Tibial nerve (tissue), 4 donors: Measurements from ENCODE around the gene ACBD6. TPM values are rescaled to one million over a fixed set of nuclear protein-coding genes. Genes with fewer than 3 reads are reported as not detected.

ENCODE experiments used
- DNase-seq, 2 donors: peaks; one replicate each; pipeline ENCODE4 v3.0.0-alpha.2; 2019; ENCODE audit warnings: low spot score in 2 of 2
- H3K27ac ChIP-seq, 4 donors: fragments of 200-600 bp; sonication (generic) in 3 of 4; one replicate each; pipeline ENCODE4 v1.5.1; 2017 to 2019; ENCODE audit warnings: mild to moderate bottlenecking in 1 of 4
- H3K27me3 ChIP-seq, 2 donors: fragments of 200-600 bp; sonication (generic) in 1 of 2; one replicate each; pipeline versions ENCODE4 v1.5.1 to v1.6.0; 2017 to 2019
- H3K36me3 ChIP-seq, 3 donors: fragments of 200-600 bp; sonication (generic); one replicate each; pipeline ENCODE4 v1.5.1; 2018 to 2019
- H3K4me1 ChIP-seq, 4 donors: fragments of 200-600 bp; sonication (generic) in 3 of 4; one replicate each; pipeline ENCODE4 v1.5.1; 2017 to 2019
- H3K4me3 ChIP-seq, 4 donors: fragments of 200-600 bp; sonication (generic) in 3 of 4; one replicate each; pipeline ENCODE4 v1.5.1; 2017 to 2019; ENCODE audit warnings: mild to moderate bottlenecking in 1 of 4, moderate library complexity in 1 of 4
- H3K9me3 ChIP-seq, 4 donors: fragments of 200-600 bp; sonication (generic) in 3 of 4; one replicate each; pipeline ENCODE4 v1.5.1; 2017 to 2019
- CTCF ChIP-seq, 5 experiments: fragments of 200-600 bp in 3 of 5; fragments of 450-650 bp in 2 of 5; sonication (generic) in 3 of 5; IDR thresholded peaks; one replicate each; pipeline ENCODE4 v1.5.1; 2016 to 2019; ENCODE audit warnings: antibody characterized with exemption in 5 of 5, mild to moderate bottlenecking in 3 of 5, moderate library complexity in 2 of 5
- EP300 ChIP-seq, 2 donors: sonication (generic); formaldehyde crosslinking; IDR thresholded peaks; one replicate each; pipeline ENCODE4 v1.6.1; 2017; ENCODE audit warnings: antibody characterized with exemption in 2 of 2, mild to moderate bottlenecking in 1 of 2
- POLR2A ChIP-seq, 2 donors: fragments of 450-650 bp; IDR thresholded peaks; one replicate each; pipeline ENCODE4 v1.6.1; 2017; ENCODE audit warnings: antibody characterized with exemption in 2 of 2, mild to moderate bottlenecking in 2 of 2, moderate library complexity in 2 of 2
- WGBS, 2 donors: methylation state at CpG; one replicate each; pipeline ENCODE4 v1.1.5; 2018; 5-methylcytosine and 5-hydroxymethylcytosine counted together
- total RNA-seq, 4 donors: library from RNA; depleted of rRNA; stranded (reverse); fragments of >200 nt; gene quantifications; one replicate each; pipeline ENCODE4 v1.1.0, GENCODE V29; 2016

ACBD6 gene
- total RNA-seq, 4 donors from 2014 or later = 55.7 to 61.8 (median 57.2) TPM

- 95 to 97% methylated on average over 3 of the region's 3 CpGs for WGBS, 2 donors
- no peak for DNase-seq
Observed at GRCh38 chr1:180384286-180385005, 117.9 kb downstream of the ACBD6 start.

GRCh38 chr1:180382326-180383115 is 119.9 kb downstream of the ACBD6 start:
- WGBS, 2 donors = 96% methylated on average over 5 of the region's 5 CpGs
- no peak overlapping the region for H3K4me3 ChIP-seq
- peaks cover 0 to 82% (median 33%) of the 10 kb centered on the region in 4 donors for H3K9me3 ChIP-seq
- H3K27me3 ChIP-seq = no peaks in the 10 kb centered on the region
- no peaks in the 10 kb centered on the region for H3K4me1 ChIP-seq
- no peak overlapping the region for H3K27ac ChIP-seq
- H3K36me3 ChIP-seq = peaks cover 0 to 29% (median 0%) of the 10 kb centered on the region in 3 donors
- DNase-seq = no peak
- TF ChIP-seq EP300 (IDR thresholded peaks at IDR 0.05) (no peak), POLR2A (IDR thresholded peaks at IDR 0.05) (no peak), CTCF (IDR thresholded peaks at IDR 0.05) (no peak)

More at GRCh38 chr1:180384286-180385005, 117.9 kb downstream of the ACBD6 start:
- H3K9me3 ChIP-seq = peaks cover 0 to 70% (median 28%) of the 10 kb centered on the region in 4 donors
- no peaks in the 10 kb centered on the region for H3K27me3 ChIP-seq
- TF ChIP-seq POLR2A (IDR thresholded peaks at IDR 0.05) (no peak), CTCF (IDR thresholded peaks at IDR 0.05) (no peak), EP300 (IDR thresholded peaks at IDR 0.05) (no peak)
- no peak overlapping the region for H3K27ac ChIP-seq
- no peaks in the 10 kb centered on the region for H3K4me1 ChIP-seq
- H3K36me3 ChIP-seq = peaks cover 0 to 29% (median 0%) of the 10 kb centered on the region in 3 donors
- no peak overlapping the region for H3K4me3 ChIP-seq

- no peak overlapping the region for H3K4me3 ChIP-seq
- peaks cover 0 to 78% (median 33%) of the 10 kb centered on the region in 4 donors for H3K9me3 ChIP-seq
- H3K27me3 ChIP-seq = no peaks in the 10 kb centered on the region
- peaks cover 0 to 28% (median 0%) of the 10 kb centered on the region in 3 donors for H3K36me3 ChIP-seq
- WGBS, 2 donors = 93 to 97% methylated on average over 4 of the region's 4 CpGs
- no peak overlapping the region for H3K27ac ChIP-seq
- H3K4me1 ChIP-seq = no peaks in the 10 kb centered on the region
- TF ChIP-seq POLR2A (IDR thresholded peaks at IDR 0.05) (no peak), CTCF (IDR thresholded peaks at IDR 0.05) (no peak)
- DNase-seq = no peak
Observed at GRCh38 chr1:180381184-180381580, 121.2 kb downstream of the ACBD6 start.

- WGBS, 2 donors = 94% methylated on average over 3 of the region's 3 CpGs
- peaks cover 0 to 71% (median 31%) of the 10 kb centered on the region in 4 donors for H3K9me3 ChIP-seq
Observed at GRCh38 chr1:180380259-180381183, 121.9 kb downstream of the ACBD6 start.

More at GRCh38 chr1:180380259-180381183, 121.9 kb downstream of the ACBD6 start:
- Histone ChIP-seq H3K27ac (no peak overlapping the region), H3K27me3 (no peaks in the 10 kb centered on the region), H3K4me1 (no peaks in the 10 kb centered on the region), H3K4me3 (no peak overlapping the region), H3K36me3 (peaks cover 0 to 21% (median 0%) of the 10 kb centered on the region in 3 donors)
- no peak for TF ChIP-seq EP300 (IDR thresholded peaks at IDR 0.05)
- TF ChIP-seq POLR2A (IDR thresholded peaks at IDR 0.05) = no peak
- no peak for TF ChIP-seq CTCF (IDR thresholded peaks at IDR 0.05)
- no peak for DNase-seq
